HG02840 (cell line): ENCODE results near the gene SMCO1.
"Not testable (repeated sequence)": the region's sequence is repeated elsewhere in the genome, so short reads cannot be mapped to it uniquely, and the experiment has no call there.

Experiments used
- ATAC-seq: cut with Tn5 transposase; IDR thresholded peaks from one replicate; pipeline ENCODE4 v1.9.1; 2021; ENCODE audit warnings: mild to moderate bottlenecking, moderate library complexity, moderate number of reproducible peaks; ENCODE audit not compliant: unreplicated experiment, low FRiP score

SMCO1 gene

DNA sequence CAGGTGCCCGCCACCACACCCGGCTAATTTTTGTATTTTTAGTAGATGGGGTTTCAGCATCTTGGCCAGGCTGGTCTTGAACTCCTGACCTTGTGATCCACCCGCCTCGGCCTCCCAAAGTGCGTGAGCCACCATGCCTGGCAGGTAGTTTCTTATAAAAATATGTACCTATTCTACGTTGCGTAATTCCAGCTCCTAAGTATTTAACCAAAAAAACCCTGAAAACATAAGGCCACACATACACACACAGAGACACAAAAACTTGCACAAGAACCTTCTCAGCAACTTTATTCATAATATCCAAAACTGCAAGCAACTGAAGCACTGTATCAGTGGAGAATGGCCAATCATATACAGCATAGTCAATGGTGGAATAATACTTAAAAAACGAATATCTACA lies 16.8 kb downstream of the SMCO1 start:
- no peak for ATAC-seq

- ATAC-seq = no peak
These were observed 19.0 kb downstream of the SMCO1 start for GRCh38 chr3:196496183-196496582.

DNA sequence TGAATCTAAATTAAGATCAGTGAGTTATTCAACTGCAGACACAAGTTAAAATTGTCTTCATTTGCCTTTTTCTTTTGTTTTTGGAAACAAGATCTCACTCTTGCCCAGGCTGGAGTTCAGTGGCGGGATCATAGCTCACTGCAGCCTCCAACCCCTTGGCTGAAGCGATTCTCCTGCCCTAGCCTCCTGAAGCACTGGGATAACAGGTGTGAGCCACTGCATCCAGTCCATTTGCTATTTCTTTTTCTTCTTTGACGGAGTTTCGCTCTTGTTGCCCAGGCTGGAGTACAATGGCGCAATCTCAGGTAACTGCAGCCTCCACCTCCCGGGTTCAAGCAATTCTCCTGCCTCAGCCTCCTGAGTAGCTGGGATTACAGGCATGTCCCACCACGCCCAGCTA lies 21.9 kb downstream of the SMCO1 start:
- no peak for ATAC-seq

DNA sequence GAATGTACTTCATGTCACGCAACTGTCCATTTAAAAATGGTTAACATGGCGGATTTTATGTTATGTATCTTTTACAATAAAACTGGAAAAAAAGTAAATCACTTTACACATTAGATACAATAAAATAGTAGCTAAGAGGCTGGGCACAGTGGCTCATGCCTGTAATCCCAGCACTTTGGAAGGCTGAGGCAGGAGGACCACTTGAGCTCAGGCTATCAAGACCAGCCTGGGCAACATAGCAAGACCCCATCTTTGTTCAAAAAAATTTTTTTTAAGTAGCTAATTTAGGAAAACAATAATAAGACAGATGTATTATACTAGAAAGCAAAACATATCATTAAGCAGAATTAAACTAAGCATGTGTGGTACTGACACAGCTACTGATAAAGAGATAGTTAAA lies 23.1 kb downstream of the SMCO1 start:
- ATAC-seq = no peak

- ATAC-seq = no peak
These were observed 25.4 kb downstream of the SMCO1 start for GRCh38 chr3:196489747-196490146.

DNA sequence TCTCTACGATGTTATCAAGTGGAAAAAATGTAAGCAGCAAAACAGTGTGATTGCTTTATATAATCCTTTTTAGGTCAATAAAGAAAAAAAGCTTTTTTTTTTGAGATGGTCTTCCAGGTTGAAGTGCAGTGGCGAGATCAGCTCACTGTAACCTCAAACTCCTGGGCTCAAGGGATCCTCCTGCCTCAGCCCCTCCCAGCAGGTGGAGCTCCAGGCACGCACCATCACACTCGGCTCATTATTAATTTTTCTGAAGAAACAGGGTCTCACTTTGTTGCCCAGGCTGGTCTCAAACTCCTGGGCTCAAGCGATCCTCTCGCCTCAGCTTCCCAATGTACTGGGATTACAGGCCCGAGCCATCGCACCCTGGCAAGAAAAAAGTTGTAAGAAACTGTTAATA lies 28.9 kb downstream of the SMCO1 start:
- no peak for ATAC-seq

GRCh38 chr3:196477678-196478077 lies 37.5 kb downstream of the SMCO1 start:
- no peak for ATAC-seq

DNA sequence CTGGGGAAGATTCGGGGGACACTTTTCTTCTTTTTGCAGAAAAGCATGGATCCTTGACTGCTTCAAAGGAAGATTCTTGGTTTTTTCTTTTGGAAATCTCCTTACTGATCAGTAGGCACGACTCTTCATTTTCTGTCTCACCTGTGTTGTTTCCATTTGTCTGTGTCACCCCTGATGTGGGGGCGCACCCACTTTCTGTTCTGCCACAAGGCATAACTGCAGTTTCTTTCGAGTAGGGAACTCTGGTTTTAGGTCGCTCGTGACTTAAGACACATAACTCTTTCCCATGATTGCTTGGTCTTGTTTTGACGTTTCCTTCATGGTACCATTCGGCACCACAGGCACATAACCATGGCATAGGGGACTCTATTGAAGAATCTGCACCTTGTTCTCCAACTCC lies 42.9 kb downstream of the SMCO1 start:
- ATAC-seq = no peak

- no peak for ATAC-seq
These were observed 43.6 kb downstream of the SMCO1 start for GRCh38 chr3:196471551-196471950.

DNA sequence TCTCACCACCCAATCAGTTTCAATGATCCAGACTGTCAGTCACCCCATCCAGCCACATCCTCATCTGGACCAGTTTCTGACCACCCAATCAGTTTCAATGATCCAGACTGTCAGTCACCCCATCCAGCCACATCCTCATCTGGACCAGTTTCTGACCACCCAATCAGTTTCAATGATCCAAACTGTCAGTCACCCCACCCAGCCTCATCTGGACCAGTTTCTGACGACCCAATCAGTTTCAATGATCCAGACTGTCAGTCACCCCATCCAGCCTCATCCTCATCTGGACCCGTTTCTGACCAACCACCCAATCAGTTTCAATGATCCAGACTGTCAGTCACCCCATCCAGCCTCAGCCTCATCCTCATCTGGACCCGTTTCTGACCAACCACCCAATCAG lies 45.0 kb downstream of the SMCO1 start:
- ATAC-seq = not testable (repeated sequence)

GRCh38 chr3:196463804-196464203 lies 51.3 kb downstream of the SMCO1 start:
- no peak for ATAC-seq

DNA sequence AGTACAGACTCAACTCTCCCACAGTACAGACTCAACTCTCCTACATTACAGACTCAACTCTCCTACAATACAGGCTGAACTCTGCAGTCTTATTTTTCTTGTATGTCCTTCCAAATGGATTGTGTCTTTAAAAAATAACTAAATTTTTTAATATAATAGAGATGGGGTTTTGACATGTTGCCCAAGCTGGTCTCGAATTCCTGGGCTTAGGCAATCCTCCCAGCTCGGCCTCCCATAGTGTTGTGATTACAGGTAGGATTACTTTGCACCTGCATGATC lies 51.7 kb downstream of the SMCO1 start:
- ATAC-seq = no peak

DNA sequence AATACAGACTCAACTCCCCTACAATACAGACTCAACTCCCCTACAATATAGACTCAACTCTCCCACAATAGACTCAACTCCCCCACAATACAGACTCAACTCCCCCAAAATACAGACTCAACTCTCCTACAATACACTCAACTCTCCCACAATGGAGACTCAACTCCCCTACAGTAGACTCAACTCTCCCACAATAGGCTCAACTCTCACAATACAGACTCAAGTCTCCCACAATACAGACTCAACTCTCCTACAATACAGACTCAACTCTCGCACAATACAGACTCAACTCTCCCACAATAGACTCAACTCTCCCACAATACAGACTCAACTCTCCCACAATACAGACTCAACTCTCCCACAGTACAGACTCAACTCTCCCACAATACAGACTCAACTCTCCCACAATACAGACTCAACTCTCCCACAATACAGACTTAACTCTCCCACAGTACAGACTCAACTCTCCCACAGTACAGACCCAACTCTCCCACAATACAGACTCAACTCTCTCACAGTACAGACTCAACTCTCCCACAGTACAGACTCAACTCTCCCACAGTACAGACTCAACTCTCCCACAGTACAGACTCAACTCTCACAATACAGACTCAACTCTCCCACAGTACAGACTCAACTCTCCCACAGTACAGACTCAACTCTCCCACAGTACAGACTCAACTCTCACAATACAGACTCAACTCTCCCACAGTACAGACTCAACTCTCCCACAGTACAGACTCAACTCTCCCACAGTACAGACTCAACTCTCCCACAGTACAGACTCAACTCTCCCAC lies 52.3 kb downstream of the SMCO1 start:
- not testable (repeated sequence) for ATAC-seq

GRCh38 chr3:196458063-196458462 lies 57.1 kb downstream of the SMCO1 start:
- no peak for ATAC-seq

DNA sequence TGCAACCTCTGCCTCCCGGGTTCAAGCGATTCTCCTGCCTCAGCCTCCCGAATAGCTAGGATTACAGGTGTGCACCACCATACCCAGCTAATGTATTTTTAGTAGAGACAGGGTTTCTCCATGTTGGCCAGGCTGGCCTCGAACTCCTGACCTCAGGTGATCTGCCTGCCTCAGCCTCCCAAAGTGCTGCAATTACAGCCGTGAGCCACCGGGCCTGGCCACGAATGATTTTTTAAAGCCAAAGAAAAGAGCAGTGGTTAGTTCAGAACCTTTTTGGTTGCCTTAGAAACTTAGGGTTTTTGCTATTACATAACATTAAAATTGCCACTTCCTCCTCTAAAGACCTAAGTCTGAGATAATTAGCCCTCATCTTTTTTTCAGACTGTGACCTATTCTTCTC lies 57.7 kb downstream of the SMCO1 start:
- not testable (repeated sequence) for ATAC-seq
